GM21529 (cell line): ENCODE measurements around the gene AGTPBP1.
"Not testable (repeated sequence)": the region's sequence is repeated elsewhere in the genome, so short reads cannot be mapped to it uniquely, and the experiment has no call there.

ENCODE experiments used
- ATAC-seq: cut with Tn5 transposase; IDR thresholded peaks from one replicate; pipeline ENCODE4 v1.9.1; 2021; ENCODE audit not compliant: unreplicated experiment

AGTPBP1 gene

GRCh38 chr9:85723215-85723614, 18.5 kb downstream of the AGTPBP1 start:
- ATAC-seq: no peak

GRCh38 chr9:85719411-85719810, 22.3 kb downstream of the AGTPBP1 start:
- ATAC-seq: not testable (repeated sequence)

DNA sequence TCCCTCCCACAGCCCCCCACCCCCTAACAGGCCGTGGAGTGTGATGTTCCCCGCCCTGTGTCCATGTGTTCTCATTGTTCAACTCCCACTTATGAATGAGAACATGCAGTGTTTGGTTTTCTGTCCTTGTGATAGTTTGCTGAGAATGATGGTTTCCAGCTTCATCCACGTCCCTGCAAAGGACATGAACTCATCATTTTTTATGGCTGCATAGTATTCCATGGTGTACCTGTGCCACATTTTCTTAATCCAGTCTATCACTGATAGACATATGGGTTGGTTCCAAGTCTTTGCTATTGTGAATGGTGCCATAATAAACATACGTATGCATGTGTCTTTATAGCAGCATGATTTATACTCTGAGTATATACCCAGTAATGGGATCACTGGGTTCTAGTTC, 23.9 kb downstream of the AGTPBP1 start:
- ATAC-seq: not testable (repeated sequence)

DNA sequence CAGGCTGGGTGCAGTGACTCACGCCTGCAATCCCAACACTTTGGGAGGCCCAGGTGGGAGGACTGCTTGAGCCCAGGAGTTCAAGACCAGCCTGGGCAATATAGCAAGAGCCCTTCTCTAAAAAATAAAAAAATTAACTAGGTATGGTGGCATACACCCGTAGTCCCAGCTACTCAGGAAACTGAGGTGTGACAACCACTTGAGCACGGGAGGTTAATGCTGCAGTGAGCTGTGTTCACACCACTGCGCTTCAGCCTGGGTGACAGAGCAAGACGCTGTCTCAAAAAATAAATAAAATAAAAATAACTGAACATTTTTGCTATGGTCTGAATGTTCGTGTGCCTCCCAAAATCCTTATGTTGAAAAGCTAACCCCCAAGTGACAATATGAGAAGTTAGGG, 24.5 kb downstream of the AGTPBP1 start:
- no peak for ATAC-seq

DNA sequence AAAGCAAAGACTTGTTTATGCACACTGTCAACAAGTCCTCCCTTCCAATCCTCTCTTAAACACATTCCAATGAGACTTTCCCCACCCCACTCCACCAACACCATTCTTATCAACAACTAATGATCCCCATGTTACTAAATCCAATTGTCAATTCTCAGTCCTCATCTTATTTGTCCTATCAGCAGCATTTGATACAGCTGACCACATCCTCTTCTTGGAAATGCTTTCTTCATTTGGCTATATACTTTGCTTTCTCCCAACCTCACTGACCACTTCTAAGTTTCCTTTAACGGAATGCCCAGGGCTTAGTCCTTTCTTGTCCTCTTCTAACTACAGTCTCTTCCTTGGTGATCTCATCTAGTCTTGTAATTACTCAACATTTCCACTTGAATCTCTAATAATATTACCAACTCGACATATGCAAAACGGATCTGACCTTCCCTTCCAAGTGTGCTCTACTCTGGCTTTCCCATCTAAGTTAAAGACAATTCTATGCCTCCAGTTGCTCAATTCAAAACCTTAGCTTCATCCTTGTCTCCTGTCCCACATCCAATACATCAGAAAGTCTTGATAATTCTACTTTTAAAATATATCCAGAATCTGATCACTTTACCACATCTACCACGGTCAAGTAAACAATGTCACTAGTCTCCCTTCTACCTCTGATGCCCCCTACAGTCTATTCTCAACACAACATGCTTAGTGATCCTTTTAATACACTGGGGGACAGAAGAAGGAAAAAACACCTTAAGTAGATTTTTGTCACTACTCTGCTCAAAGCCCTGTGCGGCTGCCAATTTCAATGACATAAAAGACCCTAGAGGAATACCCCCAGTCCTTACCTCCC, 25.5 kb downstream of the AGTPBP1 start:
- peak; percentile 72 for ATAC-seq

- ATAC-seq: peak; percentile 63
Measured at GRCh38 chr9:85715587-85715986, 26.2 kb downstream of the AGTPBP1 start.

- no peak for ATAC-seq
Measured at GRCh38 chr9:85713897-85714296, 27.9 kb downstream of the AGTPBP1 start.

DNA sequence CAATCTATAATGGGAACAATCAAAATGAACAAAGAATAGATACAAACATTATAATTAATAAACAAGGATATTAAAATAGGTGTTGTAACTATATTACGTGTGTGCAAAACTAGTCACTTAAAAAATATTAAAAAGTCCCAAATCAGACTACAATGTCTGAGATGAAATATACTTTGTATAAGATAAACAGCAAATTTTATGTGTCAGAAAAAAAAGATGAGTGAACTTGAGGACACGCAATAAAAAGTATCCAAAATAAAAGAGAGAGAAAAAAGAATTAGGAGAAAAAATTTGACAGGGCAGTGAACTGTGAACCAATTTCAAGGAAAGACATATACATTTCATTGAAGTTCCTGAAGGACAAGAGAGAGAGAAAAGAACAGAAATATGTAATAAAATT, 37.0 kb downstream of the AGTPBP1 start:
- ATAC-seq: no peak

DNA sequence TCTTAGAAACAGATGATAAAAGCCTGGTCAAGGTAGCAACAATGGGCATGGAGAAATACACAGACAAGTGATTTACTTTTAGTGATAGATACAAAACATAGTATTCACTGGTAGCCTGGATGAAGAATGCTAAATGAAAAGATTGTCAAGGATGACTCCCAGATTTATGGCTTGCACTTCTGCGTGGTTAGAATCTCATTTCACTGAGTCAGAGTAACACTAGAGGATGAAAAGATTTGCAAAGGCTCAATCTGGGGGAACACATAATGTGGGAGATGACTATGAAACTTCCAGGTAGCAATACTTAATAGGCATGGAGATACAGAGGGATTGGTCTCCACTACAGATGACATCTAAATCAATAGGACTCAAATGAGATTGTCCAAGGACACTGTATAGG, 38.4 kb downstream of the AGTPBP1 start:
- no peak for ATAC-seq

- ATAC-seq: no peak
Measured at GRCh38 chr9:85702726-85703289, 38.9 kb downstream of the AGTPBP1 start.

GRCh38 chr9:85702191-85702590, 39.6 kb downstream of the AGTPBP1 start:
- ATAC-seq: no peak

DNA sequence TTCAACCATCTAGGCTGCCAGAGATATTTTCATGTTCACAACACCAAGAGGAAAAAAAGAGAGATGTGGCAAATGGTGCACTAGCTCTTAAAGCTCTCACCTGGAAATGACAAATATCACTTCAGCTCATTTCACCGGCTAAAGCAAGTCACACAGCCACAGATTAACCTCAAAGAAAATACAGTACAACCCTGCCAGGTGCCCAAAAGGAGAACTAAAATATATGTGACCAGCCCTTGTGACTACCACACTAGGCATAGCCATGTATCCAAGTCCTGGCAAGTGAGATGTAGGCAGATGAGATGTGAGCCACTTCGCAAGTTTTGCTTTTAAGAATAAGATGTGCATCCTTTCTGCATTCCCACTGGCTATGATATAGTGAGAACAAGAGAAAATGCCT, 41.4 kb downstream of the AGTPBP1 start:
- ATAC-seq: no peak

DNA sequence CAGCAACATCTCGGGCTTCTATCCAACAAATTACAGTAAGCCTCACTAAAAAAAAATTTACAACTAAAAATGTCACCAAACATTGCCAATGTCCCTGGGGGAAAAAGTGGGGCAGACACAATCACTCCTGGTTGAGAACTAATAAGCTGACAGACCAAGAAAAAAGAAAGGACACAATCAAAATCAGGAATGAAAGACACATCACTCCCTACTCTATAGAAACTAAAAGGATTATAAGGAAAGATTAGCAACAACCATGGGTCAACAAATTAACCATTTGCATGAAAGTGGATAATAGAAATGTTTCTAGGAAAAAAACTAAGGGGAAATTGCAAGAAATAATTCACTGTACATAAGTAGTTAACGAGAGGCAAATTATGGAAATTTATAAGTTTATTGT, 53.4 kb downstream of the AGTPBP1 start:
- ATAC-seq: no peak

- ATAC-seq: no peak
Measured at GRCh38 chr9:85685081-85685480, 56.7 kb downstream of the AGTPBP1 start.

DNA sequence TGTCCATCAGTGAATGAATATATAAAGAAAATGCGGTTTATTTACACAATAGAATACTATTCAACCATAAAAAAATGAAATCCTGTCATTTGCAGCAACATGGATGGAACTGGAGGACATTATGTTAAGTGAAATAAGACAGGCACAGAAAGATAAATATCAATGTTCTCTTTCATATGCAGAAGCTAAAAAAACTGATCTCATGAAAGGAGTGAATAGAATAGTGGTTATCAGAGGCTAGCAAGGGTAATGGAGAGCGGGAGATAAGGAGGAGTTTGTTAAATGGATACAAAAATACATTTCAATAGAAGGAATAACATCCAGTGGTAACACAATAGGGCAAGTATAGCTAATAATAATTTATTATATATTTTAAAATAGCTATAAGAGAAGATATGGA, 65.0 kb downstream of the AGTPBP1 start:
- ATAC-seq: no peak

DNA sequence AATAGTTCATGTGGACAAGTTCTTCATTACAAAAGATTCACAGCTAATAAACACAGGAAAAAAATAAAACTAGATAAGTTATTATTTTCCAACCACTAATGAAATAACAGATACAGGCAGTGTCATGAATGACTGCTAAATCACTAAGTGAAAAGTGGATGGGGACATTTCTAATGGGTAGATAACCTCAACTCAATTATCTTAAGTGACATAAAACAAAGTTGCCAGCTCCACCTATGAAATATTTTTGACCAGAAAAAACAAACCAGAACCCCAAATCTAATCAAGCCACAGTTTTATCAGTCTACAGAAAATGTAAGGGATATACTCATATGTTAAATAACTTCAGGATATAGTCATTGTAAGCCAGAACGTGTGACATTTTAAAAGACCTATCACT, 74.4 kb downstream of the AGTPBP1 start:
- no peak for ATAC-seq

DNA sequence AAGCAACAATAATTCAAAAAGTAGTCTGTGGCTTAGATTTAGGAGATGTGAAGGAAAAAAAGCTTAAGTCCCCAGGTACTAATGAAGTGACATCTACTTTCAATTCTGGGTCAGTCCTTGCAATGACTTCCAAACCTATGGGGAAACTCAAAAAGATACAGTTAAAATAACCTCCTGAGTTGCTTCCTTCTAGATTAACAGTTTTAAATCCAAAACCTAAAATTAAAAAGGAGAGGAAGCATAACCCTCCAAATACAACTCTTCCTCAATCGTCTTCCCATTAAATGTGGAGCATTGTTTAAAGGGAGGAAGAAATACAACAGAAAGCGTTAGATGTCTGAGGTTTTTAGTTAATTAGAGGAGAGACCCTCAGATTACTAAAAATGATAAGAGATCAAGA, 75.7 kb downstream of the AGTPBP1 start:
- no peak for ATAC-seq

DNA sequence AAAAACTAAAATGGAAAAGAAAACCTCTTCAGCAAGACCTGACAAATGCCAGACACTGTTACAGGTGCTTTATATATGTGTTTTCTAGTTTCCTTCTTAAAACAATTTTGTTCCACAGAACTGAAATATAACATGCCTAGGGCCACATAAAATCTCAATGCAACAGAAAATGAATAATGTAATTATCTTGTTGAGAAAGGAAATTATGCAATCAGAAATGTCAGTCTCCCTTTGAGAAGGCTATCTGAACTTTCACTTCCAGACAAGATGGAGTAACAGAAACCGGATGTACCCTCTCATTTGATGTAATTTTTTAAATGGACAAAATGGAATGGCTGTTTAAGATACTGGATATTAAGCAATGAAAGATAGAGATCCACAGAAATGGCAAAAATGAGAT, 79.2 kb downstream of the AGTPBP1 start:
- ATAC-seq: no peak

GRCh38 chr9:85658716-85659115, 83.0 kb downstream of the AGTPBP1 start:
- no peak for ATAC-seq

GRCh38 chr9:85653153-85653552, 88.6 kb downstream of the AGTPBP1 start:
- ATAC-seq: no peak

DNA sequence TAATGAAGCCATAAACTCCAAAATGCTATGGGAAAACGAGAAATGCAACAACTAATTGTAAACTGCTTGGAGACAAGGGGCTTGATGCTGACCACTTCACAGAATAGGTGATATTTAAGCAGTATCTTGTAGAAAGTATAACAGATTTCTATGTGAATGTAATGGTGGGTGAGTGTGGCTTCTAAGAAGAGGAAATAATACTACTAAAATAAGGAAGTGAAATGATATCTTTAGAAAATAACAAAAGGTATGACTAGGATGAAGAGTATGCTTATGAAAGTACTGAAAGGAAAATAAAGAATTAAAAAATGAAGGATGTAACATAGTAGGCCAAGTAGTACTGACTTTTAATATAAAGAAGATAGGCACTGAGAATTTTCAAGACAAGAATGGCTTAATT, 94.2 kb downstream of the AGTPBP1 start:
- peak; percentile 89 for ATAC-seq

GRCh38 chr9:85645909-85646627, 95.7 kb downstream of the AGTPBP1 start:
- ATAC-seq: no peak
